ENCODE data around the gene LSM3. TPM values are rescaled to one million over a fixed set of nuclear protein-coding genes. Genes with fewer than 3 reads are reported as not detected.

LSM3 gene
- total and polyA plus RNA-seq, 7 donors = 8.0 to 20.4 (median 16.5) TPM

- no peak for DNase-seq
- Histone ChIP-seq H3K27me3 (peaks cover 0 to 1% (median 0%) of the 10 kb centered on the region in 3 donors), H3K36me3 (no peaks in the 10 kb centered on the region), H3K27ac (no peak overlapping the region), H3K4me1 (no peaks in the 10 kb centered on the region), H3K9me3 (no peaks in the 10 kb centered on the region), H3K4me3 (no peak overlapping the region)
- TF ChIP-seq CTCF (IDR thresholded peaks at IDR 0.05) = no peak
- TF ChIP-seq POLR2AphosphoS5 (IDR thresholded peaks at IDR 0.05) = no peak
- TF ChIP-seq POLR2A (IDR thresholded peaks at IDR 0.05) = no peak
- no peak for TF ChIP-seq EP300 (IDR thresholded peaks at IDR 0.05)
- 92 to 94% methylated on average over 12 of the region's 12 CpGs for WGBS, 2 donors
- intact Hi-C loops (cut with DNase I) = no loop called here
These were observed 64.1 kb downstream of the LSM3 start for GRCh38 chr3:14242490-14243311.

- intact Hi-C loops (cut with DNase I) = no loop called here
- H3K9me3 ChIP-seq = no peaks in the 10 kb centered on the region
- peaks cover 0 to 3% (median 0%) of the 10 kb centered on the region in 3 donors for H3K27me3 ChIP-seq
- H3K4me3 ChIP-seq = no peak overlapping the region
- DNase-seq = no peak
- H3K36me3 ChIP-seq = no peaks in the 10 kb centered on the region
- no peaks in the 10 kb centered on the region for H3K4me1 ChIP-seq
- H3K27ac ChIP-seq = no peak overlapping the region
- TF ChIP-seq CTCF (IDR thresholded peaks at IDR 0.05) (no peak), EP300 (IDR thresholded peaks at IDR 0.05) (no peak), POLR2AphosphoS5 (IDR thresholded peaks at IDR 0.05) (no peak), POLR2A (IDR thresholded peaks at IDR 0.05) (no peak)
- WGBS, 2 donors = 71 to 87% methylated on average over 5 of the region's 5 CpGs
These were observed 65.2 kb downstream of the LSM3 start for GRCh38 chr3:14243782-14244181.

- TF ChIP-seq CTCF (IDR thresholded peaks at IDR 0.05) (no peak), POLR2AphosphoS5 (IDR thresholded peaks at IDR 0.05) (no peak), POLR2A (IDR thresholded peaks at IDR 0.05) (no peak), EP300 (IDR thresholded peaks at IDR 0.05) (no peak)
- no peaks in the 10 kb centered on the region for H3K9me3 ChIP-seq
- no peak for DNase-seq
- H3K36me3 ChIP-seq = no peaks in the 10 kb centered on the region
- peaks cover 0 to 3% (median 0%) of the 10 kb centered on the region in 3 donors for H3K27me3 ChIP-seq
- intact Hi-C loops (cut with DNase I) = no loop called here
- no peak overlapping the region for H3K4me3 ChIP-seq
- no peak overlapping the region for H3K27ac ChIP-seq
- no peaks in the 10 kb centered on the region for H3K4me1 ChIP-seq
- 90 to 91% methylated on average over 9 of the region's 9 CpGs for WGBS, 2 donors
These were observed 66.1 kb downstream of the LSM3 start for GRCh38 chr3:14244521-14245247.

- 84 to 88% methylated on average over 6 of the region's 6 CpGs for WGBS, 2 donors
- no peaks in the 10 kb centered on the region for H3K36me3 ChIP-seq
- no peak for DNase-seq
- H3K9me3 ChIP-seq = no peaks in the 10 kb centered on the region
- H3K4me3 ChIP-seq = no peak overlapping the region
- H3K27me3 ChIP-seq = peaks cover 0 to 3% (median 0%) of the 10 kb centered on the region in 3 donors
- H3K27ac ChIP-seq = no peak overlapping the region
- no peak for TF ChIP-seq POLR2AphosphoS5 (IDR thresholded peaks at IDR 0.05)
- no peak for TF ChIP-seq POLR2A (IDR thresholded peaks at IDR 0.05)
- TF ChIP-seq EP300 (IDR thresholded peaks at IDR 0.05) = no peak
- intact Hi-C loops (cut with DNase I) = no loop called here
- H3K4me1 ChIP-seq = no peaks in the 10 kb centered on the region
These were observed 66.6 kb downstream of the LSM3 start for GRCh38 chr3:14245248-14245639.

- no peak for DNase-seq
- H3K9me3 ChIP-seq = no peaks in the 10 kb centered on the region
- intact Hi-C loops (cut with DNase I) = no loop called here
- no peak overlapping the region for H3K27ac ChIP-seq
- H3K27me3 ChIP-seq = peaks cover 0 to 3% (median 0%) of the 10 kb centered on the region in 3 donors
- no peaks in the 10 kb centered on the region for H3K36me3 ChIP-seq
- TF ChIP-seq POLR2A (IDR thresholded peaks at IDR 0.05) (no peak), CTCF (IDR thresholded peaks at IDR 0.05) (no peak), EP300 (IDR thresholded peaks at IDR 0.05) (no peak), POLR2AphosphoS5 (IDR thresholded peaks at IDR 0.05) (no peak)
- no peak overlapping the region for H3K4me3 ChIP-seq
- no peaks in the 10 kb centered on the region for H3K4me1 ChIP-seq
- 87 to 89% methylated on average over 3 of the region's 3 CpGs for WGBS, 2 donors
These were observed 67.2 kb downstream of the LSM3 start for GRCh38 chr3:14245822-14246221.

Data from sigmoid colon (tissue), 7 donors.